CD4-positive, alpha-beta T cell treated with Interleukin-1 beta for 1 hour (primary cell): Measurements from ENCODE around the gene GNA12.
"Not testable (repeated sequence)": the region's sequence is repeated elsewhere in the genome, so short reads cannot be mapped to it uniquely, and the experiment has no call there.

Source experiments
- DNase-seq, 2 donors: peaks; one replicate each; pipeline ENCODE4 v3.0.0-alpha.2; 2020 to 2022

GNA12 gene

GRCh38 chr7:2864204-2864985 is 20.3 kb upstream of the GNA12 start:
- DNase-seq: no peak

DNA sequence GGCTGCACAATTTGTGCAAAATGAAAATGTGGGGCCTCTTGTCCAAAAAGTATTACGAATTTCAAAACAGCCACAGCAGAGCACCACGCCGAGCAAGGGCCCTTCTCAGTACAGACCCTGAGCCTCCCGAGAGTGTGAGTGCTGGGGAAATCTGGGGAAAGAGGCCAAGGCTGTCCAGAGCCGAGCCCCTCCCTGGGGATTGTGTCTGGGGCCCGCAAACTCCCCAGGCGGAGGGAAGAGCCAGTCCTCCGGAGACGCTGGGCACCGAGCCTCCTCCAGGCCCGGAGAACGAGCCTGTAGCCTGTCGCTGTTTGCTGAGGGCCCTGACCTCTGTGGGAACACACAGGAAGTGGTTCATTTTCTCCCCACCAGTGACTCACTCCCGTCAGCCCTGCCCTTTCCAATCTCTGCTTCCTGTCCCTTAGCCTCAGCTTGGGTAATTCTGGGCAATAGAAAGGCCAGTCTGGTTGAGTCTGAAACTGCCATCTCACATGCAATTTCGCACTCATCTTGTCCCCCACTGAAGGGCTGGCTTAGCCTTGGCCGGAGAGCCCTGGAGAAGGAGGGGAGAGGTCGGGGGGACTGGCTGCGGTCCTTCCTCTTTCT is 19.5 kb upstream of the GNA12 start:
- DNase-seq: peak; percentile 69 to 80

DNA sequence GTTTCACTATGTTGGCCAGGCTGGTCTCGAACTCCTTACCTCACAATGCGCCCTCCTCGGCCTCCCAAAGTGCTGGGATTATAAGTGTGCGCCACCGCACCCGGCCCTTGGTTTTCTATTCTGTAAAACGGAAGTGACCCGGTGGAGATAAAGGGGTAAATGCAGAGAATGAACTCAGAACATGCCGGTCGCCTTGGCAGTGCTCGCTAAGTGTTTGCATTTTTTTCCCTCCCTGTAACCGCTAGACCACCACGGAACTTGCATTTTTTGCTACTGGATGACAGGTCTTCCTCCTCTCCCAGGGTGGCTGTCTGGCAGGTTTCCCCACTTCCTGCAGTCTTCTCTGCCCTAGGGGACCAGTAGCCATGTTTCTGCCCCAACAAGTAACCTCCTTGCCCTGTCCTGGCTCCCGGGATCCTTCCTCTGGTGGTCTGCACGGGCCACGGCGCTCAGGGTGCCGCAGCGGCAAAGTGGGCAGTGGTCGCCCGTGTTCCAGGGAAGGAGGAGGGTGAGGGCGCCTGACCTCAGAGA is 18.8 kb upstream of the GNA12 start:
- DNase-seq: peak; percentile 17 to 27

GRCh38 chr7:2861509-2861908 is 17.4 kb upstream of the GNA12 start:
- no peak for DNase-seq

DNA sequence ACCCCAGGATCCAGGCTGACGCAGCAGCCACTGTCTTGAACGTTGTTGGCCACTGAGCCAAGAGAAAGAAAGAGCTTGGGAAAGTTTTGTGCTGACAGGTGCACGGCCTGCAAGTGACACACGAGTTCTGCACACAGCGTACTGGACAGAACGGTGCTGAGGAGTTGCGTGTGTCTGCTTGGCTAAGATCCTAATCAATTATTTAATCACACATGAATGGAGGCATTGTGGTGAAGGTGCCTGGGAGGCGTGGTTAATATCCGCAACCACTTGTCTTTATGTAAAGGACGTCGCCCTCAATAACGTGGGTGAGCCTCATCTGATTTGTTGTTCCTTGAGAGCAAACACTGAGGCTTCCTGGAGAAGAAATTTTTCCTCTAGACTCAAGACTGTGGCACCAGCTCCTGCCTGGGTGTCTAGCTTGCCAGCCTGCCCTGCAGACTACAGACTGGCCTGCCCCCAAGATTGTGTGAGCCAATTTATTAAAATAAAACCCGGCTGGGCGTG is 16.6 kb upstream of the GNA12 start:
- DNase-seq: no peak

GRCh38 chr7:2859952-2860351 is 15.8 kb upstream of the GNA12 start:
- DNase-seq: no peak

GRCh38 chr7:2858621-2859020 is 14.5 kb upstream of the GNA12 start:
- no peak for DNase-seq

DNA sequence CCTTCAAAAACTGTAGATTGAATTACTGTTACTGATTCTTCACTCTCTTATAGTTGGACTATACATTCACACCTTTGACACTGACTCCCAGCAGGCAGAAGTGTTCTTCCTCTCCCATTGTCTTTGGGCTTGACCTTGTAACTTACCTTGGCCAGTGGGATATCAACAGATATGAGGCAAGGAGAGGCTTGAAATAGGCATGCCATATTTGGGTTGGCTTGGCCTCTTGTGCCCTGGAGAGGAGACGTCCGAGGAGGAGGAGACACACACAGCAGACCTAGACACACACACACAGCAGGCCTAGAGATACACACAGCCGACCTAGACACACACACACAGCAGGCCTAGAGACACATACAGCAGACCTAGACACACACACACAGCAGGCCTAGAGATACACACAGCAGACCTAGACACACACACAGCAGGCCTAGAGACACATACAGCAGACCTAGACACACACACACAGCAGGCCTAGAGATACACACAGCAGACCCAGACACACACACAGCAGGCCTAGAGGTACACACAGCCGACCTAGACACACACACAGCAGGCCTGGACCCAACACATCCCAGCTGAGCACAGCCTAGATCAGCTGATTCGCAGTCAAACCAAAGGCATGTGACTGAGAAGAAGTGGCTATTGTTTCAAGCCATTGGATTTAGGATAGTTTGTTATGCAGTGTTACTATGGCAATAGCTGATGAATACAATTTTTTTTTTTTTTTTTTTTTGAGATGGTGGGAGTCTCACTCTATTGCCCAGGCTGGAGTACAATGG is 12.5 kb upstream of the GNA12 start:
- DNase-seq: no peak

GRCh38 chr7:2855386-2855785 is 11.3 kb upstream of the GNA12 start:
- DNase-seq: no peak

GRCh38 chr7:2853552-2853951 is 9.4 kb upstream of the GNA12 start:
- not testable (repeated sequence) for DNase-seq

DNA sequence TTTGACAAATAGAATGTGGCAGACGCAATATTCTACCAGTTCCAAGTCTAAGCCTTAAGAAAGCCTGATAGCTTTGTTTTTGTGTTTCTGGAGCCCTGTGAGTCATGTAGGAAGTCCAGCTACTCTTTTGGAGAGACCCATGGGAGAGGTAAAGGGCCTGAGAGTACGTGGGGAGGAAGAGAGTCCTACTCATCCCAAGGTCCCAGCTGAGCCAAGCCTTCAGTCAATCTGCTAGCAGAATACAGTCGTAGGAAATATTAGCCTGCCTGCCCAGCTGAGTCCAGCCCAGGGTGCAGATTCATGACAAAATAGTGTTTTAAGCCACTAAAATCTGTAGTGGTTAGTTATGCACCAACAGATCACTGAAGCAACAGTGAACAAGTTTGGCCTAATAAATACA is 9.0 kb upstream of the GNA12 start:
- no peak for DNase-seq

DNA sequence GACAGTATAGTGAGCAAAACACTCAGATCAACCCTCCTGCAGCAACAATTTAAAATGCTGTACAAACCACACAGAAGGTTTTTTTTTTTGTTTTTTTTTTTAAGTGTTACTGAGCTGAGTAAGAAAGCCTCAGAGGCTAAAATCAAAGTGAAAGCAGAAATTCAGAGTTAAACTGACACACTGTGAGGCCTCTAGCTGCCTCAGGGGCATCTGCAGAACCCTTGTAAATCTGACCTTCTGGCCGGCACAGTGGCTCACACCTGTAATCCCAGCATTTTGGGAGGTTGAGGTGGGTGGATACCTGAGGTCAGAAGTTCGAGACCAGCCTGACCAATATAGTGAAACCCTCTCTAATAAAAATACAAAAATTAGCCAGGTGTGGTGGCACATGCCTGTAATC is 7.4 kb upstream of the GNA12 start:
- no peak for DNase-seq

DNA sequence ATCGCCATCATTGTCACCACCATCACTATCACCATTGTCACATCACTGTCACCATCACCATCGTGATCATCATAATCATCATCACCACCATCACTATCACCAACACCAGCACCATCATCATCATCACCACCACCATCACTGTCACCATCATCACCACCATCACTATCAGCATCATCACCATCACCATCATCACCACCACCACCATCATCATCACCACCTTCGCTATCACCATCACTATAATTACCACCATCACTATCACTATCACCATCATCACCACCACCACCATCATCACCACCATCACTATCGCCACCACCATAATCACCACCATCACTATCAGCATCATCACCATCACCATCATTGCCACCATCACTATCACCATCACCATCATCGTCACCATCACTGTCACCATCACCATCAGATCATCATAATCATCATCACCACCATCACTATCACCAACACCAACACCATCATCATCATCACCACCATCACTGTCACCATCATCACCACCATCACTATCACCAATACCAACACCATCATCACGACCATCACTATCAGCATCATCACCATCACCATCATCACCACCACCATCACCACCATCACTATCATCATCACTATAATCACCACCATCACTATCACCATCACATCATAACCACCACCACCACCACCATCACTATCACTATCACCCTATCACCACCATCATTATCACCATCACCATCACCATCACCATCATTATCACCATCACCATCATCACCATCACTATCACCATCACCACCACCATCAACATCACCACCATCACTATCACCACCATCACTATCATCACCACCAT is 6.0 kb upstream of the GNA12 start:
- no peak for DNase-seq

DNA sequence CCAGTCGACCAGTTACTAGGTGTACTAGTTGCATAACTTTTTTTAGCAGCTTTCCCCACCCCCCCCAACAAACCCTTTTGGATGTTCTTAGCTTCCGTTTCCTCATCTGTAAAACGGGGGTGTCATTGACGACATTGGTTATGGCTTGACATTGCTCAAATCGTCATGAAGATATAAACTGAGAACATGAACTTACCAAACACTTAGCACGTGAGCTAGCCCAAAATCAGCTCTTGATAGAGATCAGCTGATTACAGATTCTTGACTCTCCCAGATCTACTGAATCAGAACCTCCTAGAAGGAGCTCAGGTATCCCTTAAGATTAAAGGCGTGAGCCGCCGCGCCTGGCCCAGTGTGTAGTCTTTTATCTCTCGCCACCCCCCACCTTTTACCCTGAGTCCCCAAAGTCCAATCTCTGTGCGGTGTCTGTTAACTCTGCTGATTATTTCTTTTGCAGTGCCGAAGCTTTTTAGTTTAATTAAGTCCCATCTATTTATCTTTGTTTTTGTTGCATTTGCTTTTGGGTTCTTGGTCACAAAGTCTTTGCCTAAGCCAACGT is 1.0 kb upstream of the GNA12 start:
- DNase-seq: no peak

DNA sequence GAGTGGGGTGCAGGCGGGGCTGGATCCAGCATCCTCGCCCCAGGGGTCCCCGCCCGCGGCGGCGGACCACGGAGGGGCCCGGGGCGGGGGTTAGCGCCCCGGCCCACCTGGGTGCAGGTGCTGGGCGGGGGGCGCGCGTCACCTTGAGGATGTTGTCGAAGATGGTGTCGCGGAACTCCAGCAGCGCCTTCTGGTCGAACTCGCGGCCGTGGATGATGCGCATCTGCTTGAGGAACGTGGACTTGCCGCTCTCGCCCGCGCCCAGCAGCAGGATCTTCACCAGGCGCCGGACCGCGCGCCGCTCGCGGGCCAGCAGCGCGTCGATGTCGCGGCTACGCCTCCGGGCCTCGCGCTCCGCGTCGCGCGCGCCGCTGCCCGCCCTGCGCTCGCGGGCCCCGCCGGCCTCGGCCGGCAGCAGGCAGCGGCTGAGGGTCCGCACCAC is 376 bp downstream of the GNA12 start:
- DNase-seq: peak in 1 of 2 donors; percentile 28

DNA sequence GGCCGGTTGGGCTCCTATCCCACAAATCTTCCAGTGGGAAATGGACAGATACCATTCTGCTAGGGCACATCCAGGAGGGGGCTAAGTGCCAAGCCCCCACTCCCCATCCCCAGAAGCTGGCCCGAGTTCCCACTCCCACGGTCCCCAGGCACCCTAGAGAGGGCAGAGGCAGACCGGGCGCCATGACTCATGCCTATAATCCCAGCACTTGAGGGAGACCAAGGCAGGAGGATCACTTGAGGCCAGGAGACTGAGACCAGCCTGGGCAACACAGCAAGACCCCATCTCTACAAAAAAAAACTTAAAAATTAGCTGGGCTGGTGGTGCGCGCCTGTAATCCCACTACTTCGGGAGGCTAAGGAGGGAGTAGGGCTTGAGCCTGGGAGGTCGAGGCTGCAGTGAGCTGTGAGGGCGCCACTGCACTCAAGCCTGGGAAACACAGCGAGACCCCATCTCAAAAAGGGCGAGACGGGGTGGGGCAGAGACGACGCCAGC is 870 bp downstream of the GNA12 start:
- DNase-seq: no peak

DNA sequence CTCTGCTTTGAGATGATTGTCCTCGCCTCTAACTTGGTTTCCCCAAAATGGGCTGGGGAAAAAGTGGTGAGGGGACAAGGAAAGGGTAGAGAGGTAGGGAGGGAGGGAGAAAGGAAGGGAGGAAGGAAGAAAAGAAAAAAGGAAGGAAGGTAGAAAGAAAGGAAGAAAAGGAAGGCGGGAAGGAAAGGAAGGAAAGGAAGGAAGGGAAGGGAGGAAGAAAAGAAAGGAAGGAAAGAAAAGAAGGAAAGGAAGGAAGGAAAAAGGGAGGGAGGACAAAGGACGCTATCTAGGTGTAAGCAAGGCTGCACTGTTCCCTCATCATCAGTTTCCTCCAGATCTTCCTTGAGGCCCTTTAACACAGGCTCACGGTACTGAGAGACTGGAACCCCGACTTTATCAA is 2.2 kb downstream of the GNA12 start:
- no peak for DNase-seq

DNA sequence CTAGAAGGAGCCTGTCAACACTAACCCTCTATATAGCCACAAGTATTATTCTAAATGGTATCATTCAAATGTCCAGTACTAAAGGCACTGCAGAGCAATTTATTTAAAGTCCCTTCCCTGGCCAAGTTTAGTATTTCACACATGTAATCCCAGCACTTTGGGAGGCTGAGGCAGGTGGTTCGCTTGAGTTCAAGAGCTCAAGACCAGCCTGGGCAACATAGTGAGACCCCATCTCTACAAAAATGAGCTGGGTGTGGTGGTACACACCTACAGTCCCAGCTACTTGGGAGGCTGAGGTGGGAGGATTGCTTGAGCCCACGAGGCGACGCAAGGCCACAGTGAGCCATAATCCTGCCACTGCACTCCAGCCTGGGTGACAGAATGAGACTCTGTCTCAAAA is 3.6 kb downstream of the GNA12 start:
- DNase-seq: no peak

- no peak for DNase-seq
Observed at GRCh38 chr7:2838873-2839578, 5.1 kb downstream of the GNA12 start.

DNA sequence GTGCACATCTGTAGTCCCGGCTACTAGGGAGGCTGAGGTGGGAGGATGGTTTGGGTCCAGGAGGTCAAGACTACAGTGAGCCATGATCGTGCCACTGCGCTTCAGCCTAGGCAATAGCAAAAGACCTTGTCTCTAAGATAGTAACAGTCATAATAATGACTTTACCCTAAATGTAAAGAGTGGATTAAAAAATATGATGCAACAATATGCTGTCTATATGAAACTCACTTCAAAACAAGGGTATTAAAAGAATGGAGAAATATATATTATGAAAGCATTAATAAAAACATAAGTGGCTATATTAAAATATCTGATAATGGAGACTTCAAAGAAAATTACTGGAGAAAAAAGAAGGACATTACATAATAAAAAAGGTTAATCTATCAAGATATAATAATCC is 5.7 kb downstream of the GNA12 start:
- no peak for DNase-seq

DNA sequence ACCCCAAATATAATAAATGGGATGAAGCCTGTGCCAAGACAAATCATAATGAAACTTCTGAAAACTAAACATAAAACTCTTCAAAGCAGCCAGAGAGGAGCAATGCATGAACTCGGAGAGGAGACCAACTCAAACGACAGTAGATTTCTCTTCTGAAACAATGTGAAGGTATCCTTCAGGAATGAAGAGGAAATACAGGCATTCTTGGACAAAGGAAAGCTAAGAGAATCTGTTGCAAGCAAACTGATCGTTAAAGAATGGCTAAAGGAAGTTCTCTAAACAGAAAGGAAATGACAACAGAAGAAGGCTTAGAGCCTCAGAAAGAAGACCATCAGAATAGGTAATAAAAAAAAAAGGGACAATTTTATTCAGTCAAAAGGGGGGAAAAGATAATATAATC is 6.6 kb downstream of the GNA12 start:
- DNase-seq: no peak
